Measurements from ENCODE around the gene SMYD5. TPM values are rescaled to one million over a fixed set of nuclear protein-coding genes. Genes with fewer than 3 reads are reported as not detected.

SMYD5 gene
- total RNA-seq, 4 donors from 2014 or later: 12.1 to 19.6 (median 15.4) TPM

DNA sequence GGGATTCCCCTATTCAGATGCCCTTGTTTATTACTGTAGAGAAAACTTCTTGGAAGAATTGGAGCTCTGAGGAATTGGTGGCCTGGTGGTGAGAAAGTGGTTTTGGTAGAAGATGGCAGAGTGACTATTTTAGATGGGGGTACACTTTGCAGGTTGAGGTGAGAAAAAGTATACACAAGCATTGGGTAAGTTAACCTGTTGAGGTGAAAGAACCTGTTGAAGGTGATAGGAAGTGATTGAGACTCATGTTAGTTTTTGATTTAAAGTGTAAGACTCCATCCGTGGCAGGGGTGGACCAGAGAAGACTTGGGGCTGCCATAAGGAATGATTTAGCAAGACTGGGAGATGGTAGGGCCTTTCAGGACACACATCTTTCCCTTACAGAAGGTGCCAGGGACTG, 23.1 kb downstream of the SMYD5 start:
- peaks cover 0 to 41% (median 30%) of the 10 kb centered on the region in 4 donors for H3K36me3 ChIP-seq
- no peaks in the 10 kb centered on the region for H3K9me3 ChIP-seq
- intact Hi-C loops (cut with DNase I): no loop called here
- 52% methylated on average over 1 of the region's 1 CpG for WGBS
- H3K4me3 ChIP-seq: no peak overlapping the region
- DNase-seq (ENCODE audit: extremely low spot score): no peak
- peaks cover 31 to 59% (median 55%) of the 10 kb centered on the region in 4 donors for H3K4me1 ChIP-seq
- no peaks in the 10 kb centered on the region for H3K27me3 ChIP-seq
- no peak overlapping the region for H3K27ac ChIP-seq (replicated peaks in 1 of 4)
- no peak for TF ChIP-seq POLR2A (IDR thresholded peaks at IDR 0.05; ENCODE audit: low read depth)

DNA sequence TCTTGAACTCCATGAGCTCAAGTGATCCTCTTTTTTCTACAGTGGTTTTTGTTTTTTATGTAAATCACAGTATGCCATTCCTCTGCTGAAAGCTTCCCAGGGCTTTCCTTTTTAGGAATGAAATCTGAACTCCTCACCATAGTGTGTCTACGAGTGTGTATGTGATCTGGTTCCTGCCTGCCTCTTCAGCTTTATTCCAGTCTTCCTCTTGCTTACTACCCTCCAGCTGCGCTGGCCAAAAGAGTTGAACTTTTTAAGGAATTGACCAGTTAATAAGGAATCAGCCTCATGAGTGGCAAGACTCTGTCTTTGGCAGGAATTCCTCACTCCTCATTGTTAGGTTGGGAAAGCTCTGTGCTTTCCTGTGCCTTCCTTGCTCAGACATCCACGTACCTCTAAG, 24.1 kb downstream of the SMYD5 start:
- Histone ChIP-seq H3K27me3 (no peaks in the 10 kb centered on the region), H3K27ac (replicated peaks in 1 of 4) (no peak overlapping the region), H3K9me3 (no peaks in the 10 kb centered on the region), H3K36me3 (peaks cover 8 to 49% (median 40%) of the 10 kb centered on the region in 4 donors), H3K4me1 (peaks cover 24 to 54% (median 48%) of the 10 kb centered on the region in 4 donors), H3K4me3 (no peak overlapping the region)
- intact Hi-C loops (cut with DNase I): no loop called here
- WGBS: 68% methylated on average over 3 of the region's 3 CpGs
- TF ChIP-seq EP300 (IDR thresholded peaks at IDR 0.05) (no peak), POLR2A (IDR thresholded peaks at IDR 0.05; ENCODE audit: low read depth) (no peak), POLR2AphosphoS5 (IDR thresholded peaks at IDR 0.05) (no peak)
- TF ChIP-seq, protein P1, sequence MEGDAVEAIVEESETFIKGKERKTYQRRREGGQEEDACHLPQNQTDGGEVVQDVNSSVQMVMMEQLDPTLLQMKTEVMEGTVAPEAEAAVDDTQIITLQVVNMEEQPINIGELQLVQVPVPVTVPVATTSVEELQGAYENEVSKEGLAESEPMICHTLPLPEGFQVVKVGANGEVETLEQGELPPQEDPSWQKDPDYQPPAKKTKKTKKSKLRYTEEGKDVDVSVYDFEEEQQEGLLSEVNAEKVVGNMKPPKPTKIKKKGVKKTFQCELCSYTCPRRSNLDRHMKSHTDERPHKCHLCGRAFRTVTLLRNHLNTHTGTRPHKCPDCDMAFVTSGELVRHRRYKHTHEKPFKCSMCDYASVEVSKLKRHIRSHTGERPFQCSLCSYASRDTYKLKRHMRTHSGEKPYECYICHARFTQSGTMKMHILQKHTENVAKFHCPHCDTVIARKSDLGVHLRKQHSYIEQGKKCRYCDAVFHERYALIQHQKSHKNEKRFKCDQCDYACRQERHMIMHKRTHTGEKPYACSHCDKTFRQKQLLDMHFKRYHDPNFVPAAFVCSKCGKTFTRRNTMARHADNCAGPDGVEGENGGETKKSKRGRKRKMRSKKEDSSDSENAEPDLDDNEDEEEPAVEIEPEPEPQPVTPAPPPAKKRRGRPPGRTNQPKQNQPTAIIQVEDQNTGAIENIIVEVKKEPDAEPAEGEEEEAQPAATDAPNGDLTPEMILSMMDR (IDR thresholded peaks at IDR 0.05): no peak
- DNase-seq (ENCODE audit: extremely low spot score): no peak

DNA sequence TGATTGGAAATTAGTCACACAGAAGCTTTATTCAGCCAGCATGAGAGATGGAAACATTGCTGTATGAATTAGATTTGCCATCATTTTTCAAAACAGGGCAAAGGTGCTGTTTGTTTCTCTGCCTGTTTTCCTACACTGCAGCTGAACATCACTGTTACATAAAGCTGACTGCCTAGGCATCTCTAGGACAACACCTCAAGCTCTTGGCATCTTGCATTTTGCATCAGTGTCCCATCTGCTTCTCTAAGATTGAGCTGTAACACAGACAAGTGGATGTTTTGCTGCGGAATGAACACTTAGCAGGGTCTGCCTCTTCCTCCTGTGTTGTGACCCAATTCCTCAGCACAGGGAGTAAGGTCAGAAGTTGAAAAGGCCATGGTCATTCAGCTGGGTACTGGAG, 24.9 kb downstream of the SMYD5 start:
- H3K27ac ChIP-seq (replicated peaks in 1 of 4): no peak overlapping the region
- H3K27me3 ChIP-seq: no peaks in the 10 kb centered on the region
- DNase-seq (ENCODE audit: extremely low spot score): no peak
- peaks cover 24 to 54% (median 48%) of the 10 kb centered on the region in 4 donors for H3K4me1 ChIP-seq
- H3K36me3 ChIP-seq: peaks cover 15 to 58% (median 48%) of the 10 kb centered on the region in 4 donors
- H3K9me3 ChIP-seq: no peaks in the 10 kb centered on the region
- WGBS: 88% methylated on average over 1 of the region's 1 CpG
- H3K4me3 ChIP-seq: no peak overlapping the region
- intact Hi-C loops (cut with DNase I): no loop called here
- no peak for TF ChIP-seq POLR2AphosphoS5 (IDR thresholded peaks at IDR 0.05)
- no peak for TF ChIP-seq POLR2A (IDR thresholded peaks at IDR 0.05; ENCODE audit: low read depth)
- TF ChIP-seq, protein P1 (IDR thresholded peaks at IDR 0.05): no peak
- no peak for TF ChIP-seq EP300 (IDR thresholded peaks at IDR 0.05)

DNA sequence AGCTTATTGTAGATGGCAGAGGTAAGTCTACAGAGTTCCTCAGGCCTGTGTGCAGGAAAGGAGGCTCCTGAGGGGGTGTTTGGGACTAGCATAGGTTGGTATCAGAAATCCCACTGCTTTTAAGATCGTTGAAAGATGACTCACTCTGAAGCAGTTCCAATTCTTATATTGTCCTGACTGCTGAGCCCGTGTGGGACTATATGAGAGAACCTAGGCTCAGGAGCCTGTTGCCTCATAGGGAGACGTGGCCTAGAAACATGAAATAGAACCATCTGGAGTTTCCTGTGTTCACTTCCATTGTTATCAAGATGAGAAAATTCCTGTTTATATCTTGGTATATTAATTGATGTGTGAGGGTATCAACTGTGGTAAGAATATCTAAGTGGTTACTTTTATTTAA, 25.7 kb downstream of the SMYD5 start:
- intact Hi-C loops (cut with DNase I): no loop called here
- H3K36me3 ChIP-seq: peaks cover 23 to 66% (median 56%) of the 10 kb centered on the region in 4 donors
- H3K27me3 ChIP-seq: no peaks in the 10 kb centered on the region
- no peak overlapping the region for H3K4me3 ChIP-seq
- WGBS: 56% methylated on average over 3 of the region's 3 CpGs
- no peak for DNase-seq (ENCODE audit: extremely low spot score)
- TF ChIP-seq, protein P1 (IDR thresholded peaks at IDR 0.05): no peak
- TF ChIP-seq POLR2A (IDR thresholded peaks at IDR 0.05; ENCODE audit: low read depth) (no peak), EP300 (IDR thresholded peaks at IDR 0.05) (no peak), POLR2AphosphoS5 (IDR thresholded peaks at IDR 0.05) (no peak)
- no peaks in the 10 kb centered on the region for H3K9me3 ChIP-seq
- peaks cover 24 to 54% (median 46%) of the 10 kb centered on the region in 4 donors for H3K4me1 ChIP-seq
- H3K27ac ChIP-seq (replicated peaks in 1 of 4): no peak overlapping the region

DNA sequence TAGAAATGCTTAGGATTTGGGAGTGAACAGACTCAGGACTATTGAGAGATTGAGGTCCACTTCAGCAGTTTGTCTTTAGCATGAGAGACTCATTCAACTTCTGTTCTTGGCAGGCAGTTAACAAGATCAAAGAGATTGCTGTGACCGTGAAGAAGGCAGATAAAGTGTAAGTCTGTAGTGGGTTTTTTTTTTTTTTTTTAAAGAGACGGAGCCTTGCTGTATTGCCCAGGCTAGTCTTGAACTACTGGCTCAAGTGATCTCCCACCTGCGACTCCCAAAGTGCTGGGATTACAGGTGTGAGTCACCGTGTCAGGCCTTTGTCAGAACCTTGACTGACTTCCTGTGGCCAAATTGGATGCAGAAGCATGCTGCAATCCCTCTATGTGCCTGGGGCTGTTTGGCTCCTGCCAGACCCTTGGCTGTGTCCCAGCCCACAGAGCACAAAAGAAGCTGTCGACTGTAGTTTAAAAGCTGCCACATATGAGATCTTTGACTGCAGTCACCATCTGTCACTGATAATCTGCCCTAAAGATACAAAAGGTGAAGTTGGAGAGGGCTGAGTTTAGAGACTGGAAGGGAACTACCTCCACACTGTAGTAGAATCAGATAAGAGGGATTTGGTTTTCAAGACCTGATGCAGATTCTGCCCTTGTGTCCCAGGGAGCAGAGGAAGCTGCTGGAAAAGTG, 30.0 kb downstream of the SMYD5 start:
- intact Hi-C loops (cut with DNase I): no loop called here
- no peak for DNase-seq (ENCODE audit: extremely low spot score)
- no peak overlapping the region for H3K27ac ChIP-seq (replicated peaks in 1 of 4)
- H3K9me3 ChIP-seq: no peaks in the 10 kb centered on the region
- H3K27me3 ChIP-seq: no peaks in the 10 kb centered on the region
- no peak overlapping the region for H3K4me3 ChIP-seq
- TF ChIP-seq EP300 (IDR thresholded peaks at IDR 0.05) (no peak), POLR2A (IDR thresholded peaks at IDR 0.05; ENCODE audit: low read depth) (no peak), POLR2AphosphoS5 (IDR thresholded peaks at IDR 0.05) (no peak)
- TF ChIP-seq, protein P1 (IDR thresholded peaks at IDR 0.05): no peak
- WGBS: 48% methylated on average over 5 of the region's 5 CpGs
- H3K36me3 ChIP-seq: peaks cover 65 to 98% (median 95%) of the 10 kb centered on the region in 4 donors
- peaks cover under 1 to 11% (median 5%) of the 10 kb centered on the region in 4 donors for H3K4me1 ChIP-seq
